Astrocyte of the spinal cord (primary cell): ENCODE measurements around the gene C6orf89.

Experiments used
- DNase-seq: peaks from one replicate; pipeline ENCODE4 v3.0.0; 2011; ENCODE audit warnings: low read depth, low spot score
- H3K4me3 ChIP-seq: 2 replicates; pipeline ENCODE4 v1.5.1; 2011; ENCODE audit warnings: low read depth, mild to moderate bottlenecking, low read length, moderate library complexity
- CTCF ChIP-seq: IDR thresholded peaks from 2 replicates; pipeline ENCODE4 v1.5.1; 2012; ENCODE audit warnings: low read depth, mild to moderate bottlenecking, low read length, inconsistent platforms
- in situ Hi-C: cut with HindIII; loops from 2 replicates; pipeline ENCODE4 v1.10.0; 2017; ENCODE audit warnings: low sequenced_read_pairs

C6orf89 gene

DNA sequence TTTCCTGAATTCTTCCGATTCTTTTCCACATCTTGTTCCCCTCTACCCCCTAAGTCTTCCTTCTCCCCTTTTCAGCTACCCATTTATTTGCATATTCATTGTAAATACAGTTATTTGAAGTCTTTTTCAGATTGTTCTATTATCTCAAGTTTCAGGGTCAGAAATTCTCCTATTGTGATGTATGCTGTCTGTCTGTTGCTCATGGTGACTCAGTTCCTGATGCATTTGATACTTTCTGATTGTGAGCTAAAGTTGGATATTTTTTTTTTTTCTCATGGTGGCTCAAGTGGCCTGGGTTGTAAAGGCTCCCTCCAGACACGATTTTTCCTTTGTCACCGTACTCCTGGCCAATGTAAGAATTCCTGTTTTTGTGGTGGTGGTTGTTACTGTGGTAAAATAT, 63.9 kb downstream of the C6orf89 start:
- DNase-seq = peak; percentile 53
- TF ChIP-seq CTCF = no peak
- in situ Hi-C loops = no loop called here
- H3K4me3 ChIP-seq = no peak overlapping the region

DNA sequence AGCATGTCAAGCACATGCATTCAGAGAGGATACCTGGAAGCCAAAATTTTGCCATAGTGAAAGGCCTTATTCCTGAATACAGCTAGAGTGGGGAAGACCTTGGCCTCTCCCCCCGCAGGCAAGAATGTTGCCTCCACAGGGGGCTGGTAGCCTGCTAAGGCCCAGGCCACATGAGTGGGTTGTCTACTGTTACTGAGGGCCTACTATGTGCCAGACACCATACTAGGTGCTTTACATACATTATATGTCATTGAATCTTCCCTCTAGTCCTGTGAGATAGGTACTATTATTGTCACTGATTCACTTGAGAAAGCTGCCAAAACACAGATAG, 68.1 kb downstream of the C6orf89 start:
- H3K4me3 ChIP-seq = no peak overlapping the region
- in situ Hi-C loops = no loop called here
- no peak for DNase-seq
- no peak for TF ChIP-seq CTCF

DNA sequence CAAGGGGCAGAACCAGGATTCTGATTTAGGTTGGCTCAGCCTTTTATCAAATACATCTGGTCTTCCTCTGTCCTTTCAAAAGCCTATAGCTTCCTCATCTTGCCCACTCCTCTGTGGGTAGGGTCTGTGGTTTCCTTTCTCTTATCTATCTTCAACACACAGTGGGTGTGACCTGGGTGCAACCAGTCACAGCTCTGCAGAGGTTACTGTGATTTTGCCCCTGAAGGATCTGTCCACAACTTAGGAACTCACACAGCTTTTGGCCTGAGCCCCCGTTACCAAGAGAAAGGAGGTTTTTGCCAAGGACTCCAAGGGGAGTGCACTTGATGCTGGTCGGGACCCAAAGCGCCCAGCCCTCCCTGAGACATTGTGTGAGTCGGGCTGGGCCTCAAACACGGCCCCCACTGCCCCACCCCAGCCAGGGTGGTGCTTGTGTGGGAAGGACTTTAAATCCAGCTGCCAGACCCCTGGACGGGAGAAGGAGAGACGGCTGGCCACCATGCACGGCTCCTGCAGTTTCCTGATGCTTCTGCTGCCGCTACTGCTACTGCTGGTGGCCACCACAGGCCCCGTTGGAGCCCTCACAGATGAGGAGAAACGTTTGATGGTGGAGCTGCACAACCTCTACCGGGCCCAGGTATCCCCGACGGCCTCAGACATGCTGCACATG, 68.6 kb downstream of the C6orf89 start, which contains the start of gene PI16:
Gene PI16 (plus strand): TSS at position 477 of the 670 bp plus-strand sequence. CDS start 23 bp downstream, at position 500.
- H3K4me3 ChIP-seq = no peak within 1 kb of the TSS
- in situ Hi-C loops = no loop called here
- DNase-seq = no peak
- TF ChIP-seq CTCF = no peak

DNA sequence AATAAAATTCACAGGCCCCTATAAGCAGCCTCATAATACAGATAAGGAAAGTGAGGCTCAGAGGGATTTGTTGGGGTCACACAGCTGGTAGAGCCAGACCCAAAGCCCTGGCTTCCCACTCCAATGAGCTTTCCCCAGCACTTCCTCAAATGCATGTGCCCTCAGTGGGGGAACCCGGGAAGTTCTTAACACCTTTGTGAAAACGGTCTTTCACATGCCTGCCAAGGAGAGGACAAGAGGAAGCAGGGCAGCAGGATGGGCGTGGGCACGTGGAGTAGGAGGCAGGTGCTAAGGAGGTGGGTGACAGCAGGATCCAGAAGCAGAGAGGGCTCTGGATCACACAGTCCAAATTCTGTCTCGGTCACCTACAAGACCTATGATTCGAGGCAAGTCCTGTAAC, 69.4 kb downstream of the C6orf89 start:
- no peak for DNase-seq
- TF ChIP-seq CTCF = no peak
- H3K4me3 ChIP-seq = no peak overlapping the region
- in situ Hi-C loops = no loop called here

GRCh38 chr6:36955671-36956445, 70.1 kb downstream of the C6orf89 start:
- no peak overlapping the region for H3K4me3 ChIP-seq
- TF ChIP-seq CTCF = no peak
- in situ Hi-C loops = no loop called here
- DNase-seq = no peak

GRCh38 chr6:36956446-36956820, 70.7 kb downstream of the C6orf89 start:
- no peak for TF ChIP-seq CTCF
- DNase-seq = no peak
- H3K4me3 ChIP-seq = no peak overlapping the region
- in situ Hi-C loops = no loop called here
